ENCODE measurements around the gene EPN3.

DNA sequence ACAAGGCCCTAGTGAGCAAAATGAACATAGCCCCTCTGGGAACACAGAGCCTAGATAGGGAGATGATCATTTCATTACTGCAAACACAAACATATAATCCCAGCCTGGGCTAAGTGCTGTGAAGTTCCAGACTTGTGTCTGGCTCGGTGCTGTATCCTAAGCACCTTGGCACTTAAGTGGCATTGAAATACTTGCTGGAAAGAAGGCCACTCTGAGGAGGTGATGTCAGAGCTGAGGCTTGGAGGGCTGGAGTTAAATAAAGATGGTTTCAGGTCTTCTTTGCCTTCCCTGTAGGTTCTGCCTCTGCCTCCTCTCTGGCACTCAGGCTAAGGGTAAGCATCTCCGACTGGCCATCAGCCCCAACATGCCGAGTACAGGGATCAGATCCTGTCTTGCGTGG lies 25.6 kb downstream of the EPN3 start:
- TF ChIP-seq EZH2 (IDR thresholded peaks at IDR 0.05) (no peak), POLR2A (IDR thresholded peaks at IDR 0.05; ENCODE audit: borderline replicate concordance, extremely low read depth, insufficient read depth, insufficient read length) (no peak), ZFX (IDR thresholded peaks at IDR 0.05) (no peak), CBX3 (IDR thresholded peaks at IDR 0.05; ENCODE audit: low read depth) (no peak), RAD21 (IDR thresholded peaks at IDR 0.05; ENCODE audit: low read depth) (no peak), POLR2AphosphoS5 (IDR thresholded peaks at IDR 0.05; ENCODE audit: low read depth, low read length) (no peak), EZH2phosphoT487 (IDR thresholded peaks at IDR 0.05; ENCODE audit: borderline replicate concordance) (no peak), ZNF274 (IDR thresholded peaks at IDR 0.05; ENCODE audit: low read depth, low read length) (no peak)
- TF ChIP-seq, protein P1, sequence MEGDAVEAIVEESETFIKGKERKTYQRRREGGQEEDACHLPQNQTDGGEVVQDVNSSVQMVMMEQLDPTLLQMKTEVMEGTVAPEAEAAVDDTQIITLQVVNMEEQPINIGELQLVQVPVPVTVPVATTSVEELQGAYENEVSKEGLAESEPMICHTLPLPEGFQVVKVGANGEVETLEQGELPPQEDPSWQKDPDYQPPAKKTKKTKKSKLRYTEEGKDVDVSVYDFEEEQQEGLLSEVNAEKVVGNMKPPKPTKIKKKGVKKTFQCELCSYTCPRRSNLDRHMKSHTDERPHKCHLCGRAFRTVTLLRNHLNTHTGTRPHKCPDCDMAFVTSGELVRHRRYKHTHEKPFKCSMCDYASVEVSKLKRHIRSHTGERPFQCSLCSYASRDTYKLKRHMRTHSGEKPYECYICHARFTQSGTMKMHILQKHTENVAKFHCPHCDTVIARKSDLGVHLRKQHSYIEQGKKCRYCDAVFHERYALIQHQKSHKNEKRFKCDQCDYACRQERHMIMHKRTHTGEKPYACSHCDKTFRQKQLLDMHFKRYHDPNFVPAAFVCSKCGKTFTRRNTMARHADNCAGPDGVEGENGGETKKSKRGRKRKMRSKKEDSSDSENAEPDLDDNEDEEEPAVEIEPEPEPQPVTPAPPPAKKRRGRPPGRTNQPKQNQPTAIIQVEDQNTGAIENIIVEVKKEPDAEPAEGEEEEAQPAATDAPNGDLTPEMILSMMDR (IDR thresholded peaks at IDR 0.05 in 2 of 3, conservative IDR thresholded peaks at IDR 0.05 in 1 of 3; ENCODE audit: borderline replicate concordance in 1 of 3, insufficient read depth in 1 of 3, low read depth in 2 of 3, low read length in 2 of 3) = no peak
- TF ChIP-seq, protein P2, sequence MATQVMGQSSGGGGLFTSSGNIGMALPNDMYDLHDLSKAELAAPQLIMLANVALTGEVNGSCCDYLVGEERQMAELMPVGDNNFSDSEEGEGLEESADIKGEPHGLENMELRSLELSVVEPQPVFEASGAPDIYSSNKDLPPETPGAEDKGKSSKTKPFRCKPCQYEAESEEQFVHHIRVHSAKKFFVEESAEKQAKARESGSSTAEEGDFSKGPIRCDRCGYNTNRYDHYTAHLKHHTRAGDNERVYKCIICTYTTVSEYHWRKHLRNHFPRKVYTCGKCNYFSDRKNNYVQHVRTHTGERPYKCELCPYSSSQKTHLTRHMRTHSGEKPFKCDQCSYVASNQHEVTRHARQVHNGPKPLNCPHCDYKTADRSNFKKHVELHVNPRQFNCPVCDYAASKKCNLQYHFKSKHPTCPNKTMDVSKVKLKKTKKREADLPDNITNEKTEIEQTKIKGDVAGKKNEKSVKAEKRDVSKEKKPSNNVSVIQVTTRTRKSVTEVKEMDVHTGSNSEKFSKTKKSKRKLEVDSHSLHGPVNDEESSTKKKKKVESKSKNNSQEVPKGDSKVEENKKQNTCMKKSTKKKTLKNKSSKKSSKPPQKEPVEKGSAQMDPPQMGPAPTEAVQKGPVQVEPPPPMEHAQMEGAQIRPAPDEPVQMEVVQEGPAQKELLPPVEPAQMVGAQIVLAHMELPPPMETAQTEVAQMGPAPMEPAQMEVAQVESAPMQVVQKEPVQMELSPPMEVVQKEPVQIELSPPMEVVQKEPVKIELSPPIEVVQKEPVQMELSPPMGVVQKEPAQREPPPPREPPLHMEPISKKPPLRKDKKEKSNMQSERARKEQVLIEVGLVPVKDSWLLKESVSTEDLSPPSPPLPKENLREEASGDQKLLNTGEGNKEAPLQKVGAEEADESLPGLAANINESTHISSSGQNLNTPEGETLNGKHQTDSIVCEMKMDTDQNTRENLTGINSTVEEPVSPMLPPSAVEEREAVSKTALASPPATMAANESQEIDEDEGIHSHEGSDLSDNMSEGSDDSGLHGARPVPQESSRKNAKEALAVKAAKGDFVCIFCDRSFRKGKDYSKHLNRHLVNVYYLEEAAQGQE (IDR thresholded peaks at IDR 0.05; ENCODE audit: low read depth) = no peak
